NCI-H146 treated with DMSO at 0.1 percent for 48 hours (cell line): ENCODE results near the gene MYO3A.
"Not testable (repeated sequence)": the region's sequence is repeated elsewhere in the genome, so short reads cannot be mapped to it uniquely, and the experiment has no call there.

Source experiments
- DNase-seq: peaks from one replicate; lab custom pipeline; 2025; ENCODE audit not compliant: unreplicated experiment; lab: John Stamatoyannopoulos, UW

The MYO3A gene

DNA sequence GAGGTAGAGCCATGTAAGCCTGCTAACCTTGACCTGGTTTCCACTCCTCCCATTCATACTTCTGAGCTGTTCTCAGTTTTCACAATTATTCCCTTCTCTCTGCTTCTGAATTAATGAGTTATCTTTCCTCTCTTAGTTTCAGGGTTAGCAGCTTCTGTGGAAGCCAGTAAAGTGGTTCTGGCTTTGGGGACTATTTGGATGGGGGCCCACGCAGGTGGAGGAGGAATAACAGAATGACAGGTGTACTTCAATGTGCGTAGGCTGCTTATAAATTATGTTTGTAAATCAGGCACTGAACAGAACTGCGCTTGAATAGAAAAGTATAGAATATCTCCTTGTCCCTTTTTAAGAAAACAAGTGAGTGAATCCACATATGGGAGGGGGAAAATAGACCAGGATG, 153.6 kb downstream of the MYO3A start:
- DNase-seq: no peak

DNA sequence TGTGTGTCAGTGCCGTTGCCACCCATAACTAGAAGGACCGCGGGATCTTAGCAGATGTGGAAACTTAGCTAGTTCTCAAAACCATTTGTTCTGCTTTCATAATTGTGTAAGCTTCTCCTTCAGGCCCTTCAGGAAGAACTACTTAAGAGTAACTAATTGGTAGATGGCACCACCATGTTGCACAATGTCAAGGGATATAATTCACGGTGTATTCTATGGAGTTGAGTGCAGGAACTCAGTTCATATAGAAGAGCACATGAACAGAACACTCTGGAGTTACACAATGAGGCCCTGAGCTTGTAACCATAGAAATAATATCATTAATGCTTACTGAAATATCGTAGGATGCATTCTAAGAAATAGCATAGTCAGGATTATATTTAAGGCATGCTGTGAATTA, 156.0 kb downstream of the MYO3A start:
- DNase-seq: no peak

DNA sequence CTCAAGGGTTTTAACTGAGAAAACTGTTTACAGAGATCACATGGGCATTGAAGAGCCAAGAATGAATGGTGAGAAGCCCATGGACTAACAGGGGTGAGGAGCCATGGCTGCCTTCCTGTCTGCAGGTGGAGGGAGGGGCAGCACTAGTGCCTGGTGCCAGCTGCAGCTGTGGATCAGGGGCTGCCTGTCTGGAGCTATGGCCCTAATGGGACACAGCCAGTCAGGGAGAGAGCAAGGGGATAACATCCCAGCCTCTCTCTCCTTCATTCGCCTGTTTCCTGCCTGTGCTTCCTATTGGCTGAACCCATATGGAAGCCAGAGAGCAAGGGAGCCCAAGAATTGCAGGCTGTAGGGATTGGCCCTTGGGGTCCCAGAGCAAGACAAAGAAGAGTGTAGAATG, 156.7 kb downstream of the MYO3A start:
- no peak for DNase-seq

DNA sequence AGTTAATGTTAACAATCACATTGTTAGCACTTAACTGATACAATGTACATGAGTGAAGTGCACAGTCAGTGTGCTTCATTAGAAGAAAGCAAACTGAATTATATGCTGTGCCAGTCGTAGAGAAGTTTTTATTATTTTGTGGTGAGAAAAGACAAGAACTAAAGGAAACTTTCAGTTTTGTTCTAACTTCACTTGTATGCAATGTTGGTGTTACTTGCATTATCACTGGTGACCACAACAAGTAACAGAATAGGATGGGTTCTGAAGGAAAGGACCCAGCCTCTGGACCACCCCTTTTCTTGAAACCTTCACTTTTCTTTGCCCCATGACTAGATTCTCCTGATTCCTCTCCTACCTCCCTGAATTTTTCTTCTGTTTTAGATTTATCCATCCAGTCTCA, 159.2 kb downstream of the MYO3A start:
- DNase-seq: no peak

DNA sequence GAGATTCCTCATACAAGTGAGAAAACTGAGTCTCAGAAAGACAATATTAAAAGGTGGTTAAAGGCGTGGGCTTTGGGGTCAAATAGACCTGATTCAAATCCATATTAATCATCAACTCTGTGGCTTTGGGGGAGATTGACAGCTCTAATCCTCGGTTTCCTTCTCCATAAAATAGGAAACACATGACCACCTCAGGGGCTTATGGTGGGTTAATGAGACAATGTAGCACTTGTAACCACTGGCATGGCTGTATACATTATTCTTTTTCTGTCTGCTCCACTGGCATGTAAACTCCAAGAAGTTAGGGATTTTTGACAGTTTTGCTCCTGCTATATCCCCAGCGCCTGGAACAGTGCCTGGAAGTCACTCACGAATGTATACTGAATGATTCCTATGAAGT, 161.8 kb downstream of the MYO3A start:
- DNase-seq: no peak

DNA sequence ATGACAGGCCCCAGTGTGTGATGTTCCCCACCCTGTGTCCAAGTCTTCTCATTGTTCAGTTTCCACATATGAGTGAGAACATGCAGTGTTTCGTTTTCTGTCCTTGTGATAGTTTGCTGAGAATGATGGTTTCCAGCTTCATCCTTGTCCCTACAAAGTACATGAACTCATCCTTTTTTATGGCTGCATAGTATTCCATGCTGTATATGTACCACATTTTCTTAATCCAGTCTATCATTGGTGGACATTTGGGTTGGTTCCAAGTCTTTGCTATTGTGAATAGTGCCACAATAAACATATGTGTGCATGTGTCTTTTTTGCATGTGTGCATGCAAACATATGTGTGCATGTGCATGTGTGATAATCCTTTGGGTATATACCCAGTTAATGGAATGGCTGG, 163.5 kb downstream of the MYO3A start:
- DNase-seq: not testable (repeated sequence)

DNA sequence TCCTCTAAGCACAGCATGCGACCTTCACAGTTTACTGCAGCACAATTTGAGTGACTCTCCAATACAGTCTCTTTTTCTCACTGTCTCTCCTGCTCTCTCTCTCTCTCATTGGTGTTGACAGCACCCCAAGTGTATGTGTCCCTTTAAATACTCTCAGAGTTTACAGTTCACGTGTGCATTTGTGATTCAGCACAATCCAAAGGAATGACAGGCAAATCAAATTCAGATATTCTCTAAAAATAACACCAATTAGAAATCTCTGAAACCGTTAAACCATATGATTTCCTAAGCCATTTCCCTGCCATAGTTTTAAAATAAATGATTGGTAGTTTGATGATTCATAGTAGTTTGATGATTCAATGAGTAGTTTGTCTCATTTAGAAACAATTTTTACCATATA, 178.5 kb downstream of the MYO3A start:
- no peak for DNase-seq

DNA sequence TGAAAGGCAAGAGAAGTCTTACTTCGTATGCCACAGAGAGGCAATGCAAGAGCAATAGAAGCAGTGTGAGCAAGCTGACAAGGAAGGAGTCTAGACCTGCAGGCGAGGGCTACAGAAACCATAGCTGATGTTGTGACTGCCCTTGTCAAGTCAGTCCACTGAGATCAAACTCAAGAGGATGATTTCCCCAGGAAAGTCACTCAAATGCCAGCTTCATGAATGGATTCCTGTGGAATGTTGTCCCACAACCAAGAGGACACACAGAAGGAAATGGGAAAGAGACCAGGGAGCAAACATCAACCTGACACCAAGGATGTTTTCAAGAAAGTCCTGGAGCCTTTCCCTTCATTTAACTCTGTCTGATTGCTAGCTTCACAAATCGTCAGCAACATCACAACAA, 204.6 kb downstream of the MYO3A start:
- no peak for DNase-seq

DNA sequence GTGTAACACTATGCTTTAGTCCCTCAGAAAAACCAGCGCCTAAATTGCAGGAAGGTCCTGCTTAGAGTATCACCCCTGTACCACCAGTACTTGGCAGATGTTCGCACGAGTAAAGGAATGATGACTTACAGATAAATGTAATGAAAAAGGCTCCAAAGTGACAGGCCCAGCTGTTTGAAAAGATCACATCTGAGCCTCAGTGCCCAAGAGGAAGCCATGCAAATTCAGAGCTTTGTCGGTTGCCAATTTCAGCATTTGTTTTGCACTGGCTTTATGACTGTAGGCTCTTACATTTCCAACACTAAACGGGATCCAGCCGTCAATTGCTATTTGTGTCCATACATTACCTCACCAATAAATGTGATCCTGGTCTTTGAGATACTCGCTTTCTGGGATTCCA, 222.0 kb downstream of the MYO3A start:
- DNase-seq: no peak

DNA sequence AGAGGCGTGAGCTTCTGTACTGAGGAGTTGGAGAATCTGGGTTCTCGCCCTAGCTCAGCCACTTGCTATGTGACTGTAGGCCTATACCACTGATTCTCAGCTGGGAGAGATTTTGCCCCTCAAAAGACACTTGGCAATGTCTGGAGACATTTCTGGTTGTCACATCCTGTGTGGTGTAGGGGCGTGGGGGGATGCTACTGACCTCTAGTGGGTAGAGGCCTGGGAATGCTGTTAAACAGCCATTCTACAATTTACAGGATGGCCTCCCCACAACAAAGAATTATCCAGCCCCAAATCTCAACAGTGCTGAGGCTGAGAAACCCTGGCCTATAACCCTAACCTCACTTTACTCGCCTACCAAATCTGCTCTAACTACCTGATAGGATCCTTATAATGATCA, 223.7 kb downstream of the MYO3A start:
- no peak for DNase-seq

DNA sequence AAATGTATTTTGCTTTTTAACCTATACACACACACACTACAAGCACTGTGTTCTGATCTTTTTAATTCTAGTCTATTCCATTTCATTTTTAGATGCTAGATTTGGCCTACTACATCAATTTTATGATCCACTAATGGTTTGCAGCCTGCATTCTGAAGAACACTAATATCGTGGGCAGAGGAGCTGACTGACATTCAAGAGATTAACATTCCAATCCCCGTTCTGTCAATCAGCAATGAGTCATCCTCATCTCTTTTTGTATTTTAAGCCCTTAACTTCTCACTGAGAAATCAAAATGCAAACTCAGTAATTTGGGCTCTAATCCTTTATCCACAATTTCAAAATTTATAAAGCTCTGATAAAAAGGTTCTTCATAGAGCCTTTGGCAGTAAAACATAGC, 235.4 kb downstream of the MYO3A start:
- no peak for DNase-seq

DNA sequence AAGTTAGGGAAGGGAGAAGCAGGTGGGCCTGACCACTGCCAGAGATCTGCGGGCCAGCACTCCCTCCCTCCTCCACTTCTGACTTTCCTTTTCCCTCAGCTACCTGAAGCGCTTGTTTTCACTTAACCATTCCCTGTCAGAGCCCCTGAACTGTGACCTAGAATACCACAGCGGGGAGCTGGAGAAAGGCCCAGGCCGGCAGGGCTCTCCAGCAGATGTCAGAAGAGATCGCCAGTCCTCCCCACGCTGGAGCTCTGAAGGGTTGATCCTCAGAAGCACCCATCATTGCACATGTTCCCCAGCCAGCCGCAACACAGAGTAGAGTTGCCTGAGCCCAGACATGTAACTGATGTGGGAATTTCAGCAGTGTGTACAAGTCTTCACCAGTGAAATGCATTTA, 238.1 kb downstream of the MYO3A start:
- no peak for DNase-seq

DNA sequence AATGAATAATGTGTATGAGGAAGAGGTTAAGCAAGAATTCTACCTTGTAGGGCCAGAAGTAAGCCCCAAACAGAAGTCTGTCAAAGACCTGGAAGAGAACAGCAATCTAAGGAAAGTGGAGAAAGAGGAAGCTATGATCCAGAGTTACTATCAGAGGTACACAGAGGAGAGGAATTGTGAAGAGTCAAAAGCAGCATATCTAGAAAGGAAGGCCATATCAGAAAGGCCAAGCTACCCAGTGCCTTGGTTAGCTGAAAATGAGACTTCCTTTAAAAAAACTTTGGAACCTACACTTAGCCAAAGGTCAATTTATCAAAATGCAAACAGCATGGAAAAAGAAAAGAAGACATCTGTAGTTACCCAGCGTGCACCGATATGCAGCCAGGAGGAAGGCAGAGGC, 239.8 kb downstream of the MYO3A start:
- DNase-seq: no peak

DNA sequence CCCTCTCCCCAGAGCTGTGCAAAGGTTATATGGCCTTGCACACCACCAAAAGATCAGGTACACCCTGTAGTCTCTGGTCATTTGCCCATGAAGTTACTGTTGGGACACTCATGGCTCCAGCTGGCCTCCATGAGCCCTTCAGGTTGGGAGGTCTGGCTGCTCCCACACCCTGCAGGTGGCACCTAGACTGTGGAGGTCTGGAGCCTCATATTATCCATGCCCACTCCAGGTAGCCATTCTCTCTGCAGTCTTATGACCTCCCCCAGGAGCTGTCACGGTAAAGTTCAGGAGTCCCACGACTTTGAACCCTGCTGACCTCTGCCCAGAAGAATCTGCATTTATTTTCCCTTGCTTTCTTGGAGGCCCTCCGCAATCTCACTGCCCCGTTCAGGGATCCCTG, 243.3 kb downstream of the MYO3A start:
- DNase-seq: no peak

DNA sequence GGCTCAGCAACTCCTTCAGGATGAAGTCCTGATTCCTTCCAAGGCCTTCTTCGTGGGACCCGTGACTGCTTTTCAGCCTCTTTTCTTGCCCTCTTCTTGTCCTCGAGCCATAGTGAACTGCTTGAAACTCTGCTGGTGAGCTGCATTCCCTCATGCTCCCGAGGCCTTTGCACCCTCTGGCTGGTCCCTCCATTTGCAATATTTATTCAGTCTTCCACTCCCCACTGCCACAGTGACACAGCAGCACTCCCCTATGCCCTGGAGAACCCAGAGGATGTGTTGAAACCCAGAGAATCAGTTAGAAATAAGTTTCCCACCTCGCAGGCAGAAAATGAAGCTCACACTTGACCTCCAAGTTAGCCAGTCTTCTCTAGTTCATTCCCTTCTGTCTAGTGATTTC, 260.2 kb downstream of the MYO3A start:
- DNase-seq: no peak

DNA sequence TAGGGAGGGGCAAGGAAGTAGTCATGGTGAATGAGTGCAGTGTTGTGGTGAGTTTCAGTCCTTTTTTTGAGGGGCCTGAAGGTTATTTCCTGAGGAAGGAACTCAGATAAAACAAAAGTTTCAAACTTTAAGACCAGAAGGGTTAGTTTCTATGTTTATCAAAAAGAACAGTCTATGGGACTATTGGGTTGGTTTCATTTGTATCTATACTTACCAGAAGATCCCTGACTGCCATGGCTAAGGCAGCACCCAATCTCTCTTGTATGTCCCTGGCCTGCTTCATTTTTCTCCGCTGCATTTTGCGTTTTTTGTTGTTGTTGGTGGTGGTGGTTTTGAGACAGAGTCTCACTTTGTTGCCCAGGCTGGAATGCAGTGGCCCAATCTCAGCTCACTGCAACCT, 263.2 kb downstream of the MYO3A start:
- DNase-seq: no peak

DNA sequence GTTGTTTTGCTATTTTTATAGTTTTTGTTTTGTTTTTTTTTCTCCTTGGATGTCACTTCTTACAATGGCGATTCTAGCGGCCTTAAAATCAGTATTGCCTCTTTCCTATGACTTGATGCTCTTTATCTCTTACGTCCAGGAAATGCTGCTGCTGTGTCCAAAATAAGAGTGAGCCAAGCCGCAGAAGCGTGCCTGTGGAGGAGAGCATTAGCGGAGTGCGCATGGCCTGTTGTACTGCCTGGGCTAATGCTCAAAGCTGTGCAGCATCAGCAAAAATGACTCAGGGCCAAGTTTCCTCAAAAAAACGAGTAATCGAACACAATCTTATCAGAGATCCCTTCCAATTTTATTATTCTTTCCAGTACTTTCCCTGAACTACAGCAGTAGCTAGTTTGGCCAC, 264.1 kb downstream of the MYO3A start:
- no peak for DNase-seq

DNA sequence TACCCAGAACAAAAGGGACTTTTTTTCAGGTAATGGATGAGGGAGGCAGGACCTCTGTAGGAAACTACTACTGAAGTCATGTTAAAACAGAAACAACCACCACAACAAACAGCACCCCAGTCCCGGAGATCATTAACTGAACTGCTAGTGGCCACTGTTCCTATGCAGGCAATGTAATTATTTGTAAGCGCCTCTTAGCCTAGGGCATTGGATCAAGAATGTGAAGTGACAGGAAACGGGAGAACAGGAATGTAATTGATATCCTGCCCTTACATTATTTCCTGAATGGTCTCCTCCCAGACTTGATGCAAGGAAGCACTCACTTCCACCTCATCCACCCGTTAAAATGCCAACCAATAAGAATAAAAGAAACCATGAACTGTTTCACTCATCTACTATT, 265.8 kb downstream of the MYO3A start:
- DNase-seq: no peak

DNA sequence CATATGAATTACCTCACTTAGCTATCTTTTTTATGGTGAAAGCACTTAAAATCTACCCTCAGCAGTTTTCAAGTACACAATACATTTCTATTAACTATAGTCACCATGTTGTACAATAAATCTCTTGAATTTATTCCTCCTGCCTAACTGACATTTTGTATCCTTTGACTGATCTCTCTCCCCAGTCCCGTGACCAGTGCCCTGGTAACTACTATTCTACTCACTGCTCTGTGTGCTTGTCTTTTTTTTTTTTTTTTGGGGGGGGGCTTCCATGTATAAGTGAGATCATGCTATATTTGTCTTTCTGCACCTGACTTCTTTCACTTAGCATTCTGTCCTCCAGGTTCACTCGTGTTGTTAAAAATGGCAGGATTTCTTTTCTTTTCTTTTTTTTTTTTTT, 271.2 kb downstream of the MYO3A start:
- DNase-seq: no peak

DNA sequence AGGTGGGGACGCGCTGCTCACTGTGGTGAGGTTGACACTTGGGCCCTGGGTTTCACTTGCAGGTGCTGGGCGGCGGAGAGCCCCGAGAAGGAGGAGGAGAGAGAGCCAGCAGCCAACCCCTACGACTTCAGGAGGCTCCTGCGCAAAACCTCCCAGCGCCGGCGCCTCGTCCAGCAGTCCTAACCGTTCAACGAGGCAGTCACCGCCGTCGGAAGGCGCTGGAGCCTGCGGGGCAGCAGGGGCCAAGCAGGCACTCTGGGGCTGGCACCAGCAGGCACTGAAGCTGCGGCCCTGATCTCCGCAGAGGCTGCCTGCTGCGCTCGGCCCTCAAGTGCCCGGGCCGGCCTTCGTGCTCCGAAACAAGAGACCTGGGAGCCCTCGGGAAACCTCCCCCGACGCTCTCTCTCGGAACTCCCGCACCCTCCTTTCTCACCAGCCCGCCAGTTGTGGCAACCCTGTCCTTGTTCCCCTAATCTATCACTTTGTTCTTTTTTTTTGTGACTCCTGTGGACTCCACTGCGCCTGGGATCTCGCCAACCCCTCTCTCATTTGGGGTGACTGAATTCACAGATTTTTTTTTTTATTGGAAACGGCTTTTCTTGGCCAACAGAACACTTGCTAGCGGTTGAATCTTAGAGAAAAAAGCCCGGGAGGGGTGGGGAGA, 277.9 kb downstream of the MYO3A start:
- no peak for DNase-seq

DNA sequence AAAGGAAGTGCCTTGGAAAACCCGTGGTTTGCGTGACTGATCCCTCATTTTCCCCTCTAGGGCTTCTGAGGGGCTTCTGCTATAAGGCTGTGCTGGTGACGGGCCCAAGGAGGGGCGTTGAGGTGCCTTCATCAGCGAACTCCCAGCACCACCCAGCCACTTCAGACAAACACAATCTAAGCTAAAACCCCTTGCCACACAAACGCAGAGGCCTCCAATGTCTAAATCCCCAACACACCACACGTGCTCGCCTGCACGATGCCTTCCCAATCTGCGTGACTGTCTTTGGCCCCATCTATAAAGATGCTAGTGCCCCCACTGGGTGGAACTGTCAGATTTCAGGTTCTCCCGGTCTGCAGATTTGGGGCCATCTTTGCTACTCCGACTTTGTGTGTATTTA, 278.5 kb downstream of the MYO3A start:
- DNase-seq: no peak

DNA sequence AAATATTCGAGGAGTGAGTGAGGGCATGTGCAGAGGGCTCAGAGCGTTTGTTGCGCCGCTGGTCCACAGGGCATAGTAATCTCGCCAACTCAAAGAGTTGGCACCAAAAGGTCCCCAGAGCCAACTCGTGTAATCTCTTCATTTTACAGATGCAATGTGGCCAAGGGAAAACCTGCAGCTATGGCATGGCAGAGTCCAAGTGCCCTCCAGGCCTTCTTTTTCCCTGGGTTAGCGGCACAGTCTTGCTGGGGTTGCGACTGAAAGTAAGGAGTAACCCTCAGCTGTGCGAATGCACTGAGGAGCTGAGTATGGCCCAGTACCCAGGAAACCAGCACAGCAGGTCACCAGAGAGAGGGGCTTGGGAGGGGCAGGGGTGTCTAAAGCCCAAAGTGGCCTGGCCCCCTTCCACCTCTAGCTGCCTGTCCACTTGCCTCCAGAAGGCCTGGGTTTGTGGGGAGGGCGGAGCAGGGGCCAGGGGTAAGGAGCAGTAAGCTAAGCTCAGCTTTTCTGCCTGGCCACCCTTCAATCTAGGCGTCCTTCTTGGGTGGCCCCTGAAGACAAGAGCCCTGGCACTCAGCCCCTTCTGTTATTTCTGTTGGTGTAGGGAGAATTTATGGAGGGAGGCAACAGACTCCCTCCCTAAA, 279.2 kb downstream of the MYO3A start:
- DNase-seq: no peak

DNA sequence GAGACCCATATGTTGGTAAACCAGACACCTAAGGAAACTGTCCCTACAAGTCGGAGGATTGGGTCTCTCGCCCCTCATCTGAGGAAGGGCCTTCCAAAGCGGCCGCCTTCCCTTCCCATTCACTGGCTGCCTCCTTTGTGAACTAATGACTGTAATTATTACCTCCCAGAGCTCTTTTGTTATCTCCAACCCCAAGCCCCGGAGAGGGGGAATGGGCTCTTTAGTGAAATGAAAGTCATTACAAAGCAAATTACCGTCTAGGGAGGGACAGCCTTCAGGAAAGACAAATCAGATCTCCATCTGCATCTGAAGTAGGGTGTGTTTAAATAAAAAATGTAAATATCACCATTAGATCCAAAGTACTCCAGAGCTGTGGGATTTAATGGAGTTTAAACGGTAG, 280.0 kb downstream of the MYO3A start:
- DNase-seq: peak; percentile 92
